SK-N-SH treated with all-trans-retinoic acid at 6 μM for 48 hours (cell line): ENCODE measurements around the gene KPNA6.
"Not testable (repeated sequence)": the region's sequence is repeated elsewhere in the genome, so short reads cannot be mapped to it uniquely, and the experiment has no call there.

Experiments used
- ATAC-seq: fragments of 200-7000 bp; cut with Tn5 transposase; 3 replicates; pipeline ENCODE4 v1.9.1; 2020; ENCODE audit warnings: mild to moderate bottlenecking, moderate library complexity
- ARNTL ChIP-seq: fragments of 450-650 bp; formaldehyde crosslinking; IDR thresholded peaks from 2 replicates; pipeline ENCODE4 v1.5.0; 2020; ENCODE audit warnings: low read depth, mild to moderate bottlenecking, moderate library complexity, borderline replicate concordance
- BACH2 ChIP-seq: fragments of 250-450 bp; sonication (Bioruptor Pico); IDR thresholded peaks from 2 replicates; pipeline ENCODE4 v1.9.0; 2021; ENCODE audit warnings: mild to moderate bottlenecking, borderline replicate concordance
- CSDC2 ChIP-seq: fragments of 250-450 bp; sonication (Bioruptor Pico); IDR thresholded peaks from 2 replicates; pipeline ENCODE4 v1.5.0; 2020; ENCODE audit warnings: mild to moderate bottlenecking, moderate library complexity
- ESRRG ChIP-seq: fragments of 250-450 bp; sonication (Bioruptor Pico); IDR thresholded peaks from 2 replicates; pipeline ENCODE4 v1.6.1; 2021; ENCODE audit warnings: mild to moderate bottlenecking
- GLIS3 ChIP-seq: fragments of 250-450 bp; sonication (Bioruptor Pico); IDR thresholded peaks from 2 replicates; pipeline ENCODE4 v1.5.0; 2020; ENCODE audit warnings: mild to moderate bottlenecking, moderate library complexity
- ISL1 ChIP-seq: fragments of 250-450 bp; sonication (Bioruptor Pico); IDR thresholded peaks from 2 replicates; pipeline ENCODE4 v2.1.2; 2022; ENCODE audit warnings: mild to moderate bottlenecking, moderate library complexity
- PPARA ChIP-seq: fragments of 250-450 bp; sonication (Bioruptor Pico); IDR thresholded peaks from 2 replicates; pipeline ENCODE4 v1.5.0; 2020; ENCODE audit warnings: mild to moderate bottlenecking, borderline replicate concordance
- RARB ChIP-seq: fragments of 250-450 bp; sonication (Bioruptor Pico); IDR thresholded peaks from 2 replicates; pipeline ENCODE4 v1.8.0; 2021; ENCODE audit warnings: mild to moderate bottlenecking, moderate library complexity
- SNAI2 ChIP-seq: fragments of 250-450 bp; sonication (Bioruptor Pico); IDR thresholded peaks from 2 replicates; pipeline ENCODE4 v1.5.0; 2020; ENCODE audit warnings: mild to moderate bottlenecking, moderate library complexity
- TCF4 ChIP-seq: fragments of 250-450 bp; sonication (Bioruptor Pico); IDR thresholded peaks from 2 replicates; pipeline ENCODE4 v1.8.0; 2021; ENCODE audit warnings: mild to moderate bottlenecking, moderate library complexity, borderline replicate concordance
- TOX ChIP-seq: fragments of 250-450 bp; sonication (Bioruptor Pico); IDR thresholded peaks from 2 replicates; pipeline ENCODE4 v1.8.0; 2021; ENCODE audit warnings: mild to moderate bottlenecking, moderate library complexity, borderline replicate concordance
- ZC3H10 ChIP-seq: fragments of 250-450 bp; sonication (Bioruptor Pico); IDR thresholded peaks from 2 replicates; pipeline ENCODE4 v1.5.1; 2021; ENCODE audit warnings: mild to moderate bottlenecking, moderate library complexity
- ZFP3 ChIP-seq: fragments of 250-450 bp; sonication (Bioruptor Pico); IDR thresholded peaks from 2 replicates; pipeline ENCODE4 v1.5.0; 2020; ENCODE audit warnings: mild to moderate bottlenecking, moderate library complexity
- ZFP30 ChIP-seq: fragments of 450-650 bp; formaldehyde crosslinking; IDR thresholded peaks from 2 replicates; pipeline ENCODE4 v1.5.0; 2022; ENCODE audit warnings: mild to moderate bottlenecking, moderate library complexity
- ZNF565 ChIP-seq: fragments of 450-650 bp; formaldehyde crosslinking; conservative IDR thresholded peaks from 2 replicates; pipeline ENCODE4 v1.5.0; 2020; ENCODE audit warnings: low read depth, mild to moderate bottlenecking, moderate library complexity
- ZNF70 ChIP-seq: fragments of 450-650 bp; formaldehyde crosslinking; IDR thresholded peaks from 2 replicates; pipeline ENCODE4 v1.5.0; 2020; ENCODE audit warnings: mild to moderate bottlenecking, moderate library complexity
- ZNF8 ChIP-seq: fragments of 450-650 bp; formaldehyde crosslinking; IDR thresholded peaks from 2 replicates; pipeline ENCODE4 v1.5.0; 2020; ENCODE audit warnings: mild to moderate bottlenecking, moderate library complexity
- TF ChIP-seq, protein P1 (sequence below): fragments of 250-450 bp; sonication (Bioruptor Pico); IDR thresholded peaks from 2 replicates; pipeline ENCODE4 v1.5.1; 2021; ENCODE audit warnings: mild to moderate bottlenecking, moderate library complexity
- TF ChIP-seq, protein P2 (sequence below): fragments of 250-450 bp; sonication (Bioruptor Pico); IDR thresholded peaks from 2 replicates; pipeline ENCODE4 v1.5.1; 2020; ENCODE audit warnings: low read depth, mild to moderate bottlenecking, moderate library complexity
- TF ChIP-seq, protein P3 (sequence below): fragments of 250-450 bp; sonication (Bioruptor Pico); IDR thresholded peaks from 2 replicates; pipeline ENCODE4 v1.8.0; 2021; ENCODE audit warnings: low read depth, mild to moderate bottlenecking, moderate library complexity, borderline replicate concordance
- TF ChIP-seq, protein P4 (sequence below): fragments of 250-450 bp; sonication (Bioruptor Pico); IDR thresholded peaks from 2 replicates; pipeline ENCODE4 v1.8.0; 2020; ENCODE audit warnings: mild to moderate bottlenecking, moderate library complexity, borderline replicate concordance
- TF ChIP-seq, protein P5 (sequence below): fragments of 250-450 bp; sonication (Bioruptor Pico); IDR thresholded peaks from 2 replicates; pipeline ENCODE4 v1.5.0; 2020; ENCODE audit warnings: mild to moderate bottlenecking, moderate library complexity

Gene KPNA6

DNA sequence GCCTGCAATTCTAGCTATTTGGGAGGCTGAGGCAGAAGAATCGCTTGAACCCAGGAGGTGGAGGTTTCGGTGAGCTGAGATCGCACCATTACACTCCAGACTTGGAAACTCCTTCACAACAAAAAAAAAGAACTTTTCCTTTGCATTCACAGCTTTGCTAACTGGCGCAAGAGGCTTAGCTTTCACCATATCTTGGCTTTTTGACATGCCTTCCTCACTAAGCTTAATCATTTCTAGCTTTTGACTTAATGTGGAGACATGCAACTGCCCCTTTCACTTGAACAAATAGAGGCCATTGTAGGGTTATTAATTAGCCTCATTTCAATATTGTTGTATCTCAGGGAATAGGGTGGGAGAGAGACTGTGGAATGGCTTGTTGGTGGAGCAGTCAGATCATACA, 8.7 kb downstream of the KPNA6 start:
- ATAC-seq, result no peak
- TF ChIP-seq, protein P1, sequence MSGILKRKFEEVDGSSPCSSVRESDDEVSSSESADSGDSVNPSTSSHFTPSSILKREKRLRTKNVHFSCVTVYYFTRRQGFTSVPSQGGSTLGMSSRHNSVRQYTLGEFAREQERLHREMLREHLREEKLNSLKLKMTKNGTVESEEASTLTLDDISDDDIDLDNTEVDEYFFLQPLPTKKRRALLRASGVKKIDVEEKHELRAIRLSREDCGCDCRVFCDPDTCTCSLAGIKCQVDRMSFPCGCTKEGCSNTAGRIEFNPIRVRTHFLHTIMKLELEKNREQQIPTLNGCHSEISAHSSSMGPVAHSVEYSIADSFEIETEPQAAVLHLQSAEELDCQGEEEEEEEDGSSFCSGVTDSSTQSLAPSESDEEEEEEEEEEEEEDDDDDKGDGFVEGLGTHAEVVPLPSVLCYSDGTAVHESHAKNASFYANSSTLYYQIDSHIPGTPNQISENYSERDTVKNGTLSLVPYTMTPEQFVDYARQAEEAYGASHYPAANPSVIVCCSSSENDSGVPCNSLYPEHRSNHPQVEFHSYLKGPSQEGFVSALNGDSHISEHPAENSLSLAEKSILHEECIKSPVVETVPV (CRISPR knock-in tag), result no peak
- TF ChIP-seq ZFP3 (CRISPR knock-in tag) (no peak), ZC3H10 (CRISPR knock-in tag) (no peak), TCF4 (no peak), GLIS3 (CRISPR knock-in tag) (no peak), SNAI2 (CRISPR knock-in tag) (no peak), ISL1 (CRISPR knock-in tag) (no peak), ZNF70 (no peak), PPARA (CRISPR knock-in tag) (no peak), RARB (CRISPR knock-in tag) (no peak), ZNF565 (CRISPR knock-in tag) (no peak), ZNF8 (no peak), ZFP30 (CRISPR knock-in tag) (no peak)
- TF ChIP-seq, protein P2, sequence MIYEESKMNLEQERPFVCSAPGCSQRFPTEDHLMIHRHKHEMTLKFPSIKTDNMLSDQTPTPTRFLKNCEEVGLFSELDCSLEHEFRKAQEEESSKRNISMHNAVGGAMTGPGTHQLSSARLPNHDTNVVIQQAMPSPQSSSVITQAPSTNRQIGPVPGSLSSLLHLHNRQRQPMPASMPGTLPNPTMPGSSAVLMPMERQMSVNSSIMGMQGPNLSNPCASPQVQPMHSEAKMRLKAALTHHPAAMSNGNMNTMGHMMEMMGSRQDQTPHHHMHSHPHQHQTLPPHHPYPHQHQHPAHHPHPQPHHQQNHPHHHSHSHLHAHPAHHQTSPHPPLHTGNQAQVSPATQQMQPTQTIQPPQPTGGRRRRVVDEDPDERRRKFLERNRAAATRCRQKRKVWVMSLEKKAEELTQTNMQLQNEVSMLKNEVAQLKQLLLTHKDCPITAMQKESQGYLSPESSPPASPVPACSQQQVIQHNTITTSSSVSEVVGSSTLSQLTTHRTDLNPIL (CRISPR knock-in tag), result no peak
- TF ChIP-seq, protein P3, sequence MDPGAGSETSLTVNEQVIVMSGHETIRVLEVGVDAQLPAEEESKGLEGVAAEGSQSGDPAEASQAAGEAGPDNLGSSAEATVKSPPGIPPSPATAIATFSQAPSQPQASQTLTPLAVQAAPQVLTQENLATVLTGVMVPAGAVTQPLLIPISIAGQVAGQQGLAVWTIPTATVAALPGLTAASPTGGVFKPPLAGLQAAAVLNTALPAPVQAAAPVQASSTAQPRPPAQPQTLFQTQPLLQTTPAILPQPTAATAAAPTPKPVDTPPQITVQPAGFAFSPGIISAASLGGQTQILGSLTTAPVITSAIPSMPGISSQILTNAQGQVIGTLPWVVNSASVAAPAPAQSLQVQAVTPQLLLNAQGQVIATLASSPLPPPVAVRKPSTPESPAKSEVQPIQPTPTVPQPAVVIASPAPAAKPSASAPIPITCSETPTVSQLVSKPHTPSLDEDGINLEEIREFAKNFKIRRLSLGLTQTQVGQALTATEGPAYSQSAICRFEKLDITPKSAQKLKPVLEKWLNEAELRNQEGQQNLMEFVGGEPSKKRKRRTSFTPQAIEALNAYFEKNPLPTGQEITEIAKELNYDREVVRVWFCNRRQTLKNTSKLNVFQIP (CRISPR knock-in tag), result no peak
- TF ChIP-seq, protein P4, sequence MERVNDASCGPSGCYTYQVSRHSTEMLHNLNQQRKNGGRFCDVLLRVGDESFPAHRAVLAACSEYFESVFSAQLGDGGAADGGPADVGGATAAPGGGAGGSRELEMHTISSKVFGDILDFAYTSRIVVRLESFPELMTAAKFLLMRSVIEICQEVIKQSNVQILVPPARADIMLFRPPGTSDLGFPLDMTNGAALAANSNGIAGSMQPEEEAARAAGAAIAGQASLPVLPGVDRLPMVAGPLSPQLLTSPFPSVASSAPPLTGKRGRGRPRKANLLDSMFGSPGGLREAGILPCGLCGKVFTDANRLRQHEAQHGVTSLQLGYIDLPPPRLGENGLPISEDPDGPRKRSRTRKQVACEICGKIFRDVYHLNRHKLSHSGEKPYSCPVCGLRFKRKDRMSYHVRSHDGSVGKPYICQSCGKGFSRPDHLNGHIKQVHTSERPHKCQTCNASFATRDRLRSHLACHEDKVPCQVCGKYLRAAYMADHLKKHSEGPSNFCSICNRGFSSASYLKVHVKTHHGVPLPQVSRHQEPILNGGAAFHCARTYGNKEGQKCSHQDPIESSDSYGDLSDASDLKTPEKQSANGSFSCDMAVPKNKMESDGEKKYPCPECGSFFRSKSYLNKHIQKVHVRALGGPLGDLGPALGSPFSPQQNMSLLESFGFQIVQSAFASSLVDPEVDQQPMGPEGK (CRISPR knock-in tag), result no peak
- TF ChIP-seq, protein P5, sequence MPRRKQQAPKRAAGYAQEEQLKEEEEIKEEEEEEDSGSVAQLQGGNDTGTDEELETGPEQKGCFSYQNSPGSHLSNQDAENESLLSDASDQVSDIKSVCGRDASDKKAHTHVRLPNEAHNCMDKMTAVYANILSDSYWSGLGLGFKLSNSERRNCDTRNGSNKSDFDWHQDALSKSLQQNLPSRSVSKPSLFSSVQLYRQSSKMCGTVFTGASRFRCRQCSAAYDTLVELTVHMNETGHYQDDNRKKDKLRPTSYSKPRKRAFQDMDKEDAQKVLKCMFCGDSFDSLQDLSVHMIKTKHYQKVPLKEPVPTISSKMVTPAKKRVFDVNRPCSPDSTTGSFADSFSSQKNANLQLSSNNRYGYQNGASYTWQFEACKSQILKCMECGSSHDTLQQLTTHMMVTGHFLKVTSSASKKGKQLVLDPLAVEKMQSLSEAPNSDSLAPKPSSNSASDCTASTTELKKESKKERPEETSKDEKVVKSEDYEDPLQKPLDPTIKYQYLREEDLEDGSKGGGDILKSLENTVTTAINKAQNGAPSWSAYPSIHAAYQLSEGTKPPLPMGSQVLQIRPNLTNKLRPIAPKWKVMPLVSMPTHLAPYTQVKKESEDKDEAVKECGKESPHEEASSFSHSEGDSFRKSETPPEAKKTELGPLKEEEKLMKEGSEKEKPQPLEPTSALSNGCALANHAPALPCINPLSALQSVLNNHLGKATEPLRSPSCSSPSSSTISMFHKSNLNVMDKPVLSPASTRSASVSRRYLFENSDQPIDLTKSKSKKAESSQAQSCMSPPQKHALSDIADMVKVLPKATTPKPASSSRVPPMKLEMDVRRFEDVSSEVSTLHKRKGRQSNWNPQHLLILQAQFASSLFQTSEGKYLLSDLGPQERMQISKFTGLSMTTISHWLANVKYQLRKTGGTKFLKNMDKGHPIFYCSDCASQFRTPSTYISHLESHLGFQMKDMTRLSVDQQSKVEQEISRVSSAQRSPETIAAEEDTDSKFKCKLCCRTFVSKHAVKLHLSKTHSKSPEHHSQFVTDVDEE (CRISPR knock-in tag), result no peak
- TF ChIP-seq, all 23 proteins: peak for 0

DNA sequence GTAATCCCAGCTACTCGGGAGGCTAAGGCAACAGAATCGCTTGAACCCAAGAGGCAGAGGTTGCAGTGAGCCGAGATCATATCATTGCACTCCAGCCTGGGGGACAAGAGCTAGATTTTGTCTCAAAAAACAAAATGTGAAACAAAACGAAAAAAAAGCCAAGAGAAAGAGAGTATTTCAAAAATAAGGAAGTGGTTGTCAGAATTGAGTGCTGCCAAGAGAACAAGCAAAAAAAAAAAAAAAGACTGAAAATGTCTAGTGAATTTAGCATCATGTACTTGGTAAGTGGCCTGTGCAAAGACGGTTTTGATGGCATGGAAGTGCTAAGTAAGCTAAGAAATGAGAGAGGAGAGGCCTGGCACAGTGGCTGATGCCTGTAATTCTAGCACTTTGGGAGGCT, 14.3 kb downstream of the KPNA6 start:
- TF ChIP-seq TOX (CRISPR knock-in tag) (no peak), BACH2 (CRISPR knock-in tag) (no peak), PPARA (CRISPR knock-in tag) (no peak), RARB (CRISPR knock-in tag) (no peak), ZC3H10 (CRISPR knock-in tag) (no peak), ZFP3 (CRISPR knock-in tag) (no peak), ISL1 (CRISPR knock-in tag) (no peak), ARNTL (CRISPR knock-in tag) (no peak), ESRRG (CRISPR knock-in tag) (no peak), CSDC2 (no peak), TCF4 (no peak)
- TF ChIP-seq, protein P5 (CRISPR knock-in tag), result no peak
- TF ChIP-seq, protein P1 (CRISPR knock-in tag), result no peak
- TF ChIP-seq, protein P3 (CRISPR knock-in tag), result no peak
- TF ChIP-seq, protein P2 (CRISPR knock-in tag), result no peak
- no peak for ATAC-seq

DNA sequence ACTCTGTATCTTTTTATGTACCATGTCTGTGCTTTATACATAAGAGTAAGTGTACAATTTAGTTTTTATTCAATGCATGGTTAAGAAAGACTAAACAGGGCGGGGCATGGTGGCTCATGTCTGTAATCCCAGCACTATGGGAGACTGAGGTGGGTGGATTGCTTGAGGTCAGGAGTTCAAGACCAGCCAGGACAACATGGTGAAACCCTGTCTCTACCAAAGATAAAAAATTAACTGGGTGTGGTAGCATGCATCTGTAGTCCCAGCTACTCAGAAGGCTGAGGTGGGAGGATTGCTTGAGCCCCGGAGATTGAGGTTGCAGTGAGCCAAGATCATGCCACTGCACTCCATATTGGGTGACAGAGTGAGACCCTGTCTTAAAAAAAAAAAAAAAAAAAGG, 15.5 kb downstream of the KPNA6 start:
- not testable (repeated sequence) for ATAC-seq
